ENCODE results near the gene R3HDM1. TPM values are rescaled to one million over a fixed set of nuclear protein-coding genes. Genes with fewer than 3 reads are reported as not detected.
"Not testable (repeated sequence)": the region's sequence is repeated elsewhere in the genome, so short reads cannot be mapped to it uniquely, and the experiment has no call there.

The R3HDM1 gene
- 8.6 and 13.6 TPM in 2 replicates for total RNA-seq (ENCODE audit: low replicate concordance)

GRCh38 chr2:135531231-135532197 lies at the start of gene R3HDM1:
TSS of gene R3HDM1 (plus strand) at chr2:135531484. CDS start at chr2:135604846, 73,362 bp downstream.
- DNase-seq (ENCODE audit: low read depth) = peak; percentile 100
- H3K4me3 ChIP-seq (ENCODE audit: low read depth, low read length) = peak within 1 kb of the TSS; percentile 91
- TF ChIP-seq, protein P1, sequence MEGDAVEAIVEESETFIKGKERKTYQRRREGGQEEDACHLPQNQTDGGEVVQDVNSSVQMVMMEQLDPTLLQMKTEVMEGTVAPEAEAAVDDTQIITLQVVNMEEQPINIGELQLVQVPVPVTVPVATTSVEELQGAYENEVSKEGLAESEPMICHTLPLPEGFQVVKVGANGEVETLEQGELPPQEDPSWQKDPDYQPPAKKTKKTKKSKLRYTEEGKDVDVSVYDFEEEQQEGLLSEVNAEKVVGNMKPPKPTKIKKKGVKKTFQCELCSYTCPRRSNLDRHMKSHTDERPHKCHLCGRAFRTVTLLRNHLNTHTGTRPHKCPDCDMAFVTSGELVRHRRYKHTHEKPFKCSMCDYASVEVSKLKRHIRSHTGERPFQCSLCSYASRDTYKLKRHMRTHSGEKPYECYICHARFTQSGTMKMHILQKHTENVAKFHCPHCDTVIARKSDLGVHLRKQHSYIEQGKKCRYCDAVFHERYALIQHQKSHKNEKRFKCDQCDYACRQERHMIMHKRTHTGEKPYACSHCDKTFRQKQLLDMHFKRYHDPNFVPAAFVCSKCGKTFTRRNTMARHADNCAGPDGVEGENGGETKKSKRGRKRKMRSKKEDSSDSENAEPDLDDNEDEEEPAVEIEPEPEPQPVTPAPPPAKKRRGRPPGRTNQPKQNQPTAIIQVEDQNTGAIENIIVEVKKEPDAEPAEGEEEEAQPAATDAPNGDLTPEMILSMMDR (IDR thresholded peaks at IDR 0.05; ENCODE audit: insufficient read depth, low read length) = no peak

DNA sequence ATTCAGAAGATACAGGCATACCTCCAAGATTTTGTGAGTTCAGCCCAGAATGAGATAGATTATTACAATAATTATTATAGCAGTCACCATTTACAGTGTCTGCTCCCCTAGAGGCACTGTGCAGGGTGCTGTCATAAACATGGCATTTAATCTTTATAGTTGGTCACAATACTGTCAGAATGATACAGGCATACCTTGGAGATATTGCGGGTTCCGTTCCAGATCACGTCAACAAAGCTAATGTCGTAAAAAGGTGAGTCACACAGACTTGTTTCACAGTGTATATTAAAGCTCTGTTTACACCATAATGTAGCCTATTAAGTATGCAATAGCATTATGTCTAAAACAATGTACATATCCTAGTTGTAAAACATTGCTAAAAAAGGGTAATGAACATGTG lies 45.8 kb upstream of the R3HDM1 start:
- TF ChIP-seq, protein P1 (IDR thresholded peaks at IDR 0.05; ENCODE audit: insufficient read depth, low read length) = no peak
- no peak overlapping the region for H3K4me3 ChIP-seq (ENCODE audit: low read depth, low read length)
- DNase-seq (ENCODE audit: low read depth) = no peak

DNA sequence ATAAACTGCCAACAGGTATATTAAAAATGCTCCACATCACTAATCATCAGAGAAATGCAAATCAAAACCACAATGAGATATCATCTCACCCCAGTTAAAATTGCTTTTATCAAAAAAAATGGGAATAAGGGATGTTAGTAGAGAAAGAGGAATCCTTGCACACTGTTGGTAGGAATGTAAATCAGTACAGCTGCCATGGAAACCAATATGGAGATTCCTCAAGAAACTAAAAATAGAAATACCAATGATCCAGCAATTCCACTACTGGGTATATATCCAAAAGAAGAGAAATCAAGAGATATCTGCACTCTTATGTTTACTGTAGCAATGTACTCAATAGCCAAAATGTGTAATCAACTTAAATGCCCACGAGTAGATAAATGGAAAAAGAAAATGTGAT lies 40.9 kb upstream of the R3HDM1 start:
- TF ChIP-seq, protein P1 (IDR thresholded peaks at IDR 0.05; ENCODE audit: insufficient read depth, low read length) = no peak
- peak; percentile 27 for DNase-seq (ENCODE audit: low read depth)
- no peak overlapping the region for H3K4me3 ChIP-seq (ENCODE audit: low read depth, low read length)

GRCh38 chr2:135494503-135494902 lies 36.8 kb upstream of the R3HDM1 start:
- TF ChIP-seq, protein P1 (IDR thresholded peaks at IDR 0.05; ENCODE audit: insufficient read depth, low read length) = no peak
- peak; percentile 42 for DNase-seq (ENCODE audit: low read depth)
- H3K4me3 ChIP-seq (ENCODE audit: low read depth, low read length) = no peak overlapping the region

DNA sequence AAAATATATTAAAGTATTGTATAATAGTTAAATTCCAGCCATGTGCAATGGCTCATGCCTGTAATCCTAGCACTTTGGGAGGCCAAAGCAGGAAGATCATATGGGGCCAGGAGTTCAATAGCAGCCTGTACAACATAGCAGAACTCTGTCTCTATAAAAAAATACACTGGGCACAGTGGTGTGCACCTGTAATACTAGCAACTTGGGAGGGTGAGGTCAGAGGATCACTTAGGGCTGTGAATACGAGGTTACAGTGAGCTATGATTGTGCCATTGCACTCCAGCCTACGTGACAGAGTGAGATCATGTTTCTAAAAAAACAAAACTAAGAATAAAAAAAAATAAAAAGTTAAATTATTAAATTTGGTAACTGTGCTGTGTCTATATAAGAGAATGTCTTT lies 36.4 kb upstream of the R3HDM1 start:
- TF ChIP-seq, protein P1 (IDR thresholded peaks at IDR 0.05; ENCODE audit: insufficient read depth, low read length) = no peak
- no peak for DNase-seq (ENCODE audit: low read depth)
- no peak overlapping the region for H3K4me3 ChIP-seq (ENCODE audit: low read depth, low read length)

DNA sequence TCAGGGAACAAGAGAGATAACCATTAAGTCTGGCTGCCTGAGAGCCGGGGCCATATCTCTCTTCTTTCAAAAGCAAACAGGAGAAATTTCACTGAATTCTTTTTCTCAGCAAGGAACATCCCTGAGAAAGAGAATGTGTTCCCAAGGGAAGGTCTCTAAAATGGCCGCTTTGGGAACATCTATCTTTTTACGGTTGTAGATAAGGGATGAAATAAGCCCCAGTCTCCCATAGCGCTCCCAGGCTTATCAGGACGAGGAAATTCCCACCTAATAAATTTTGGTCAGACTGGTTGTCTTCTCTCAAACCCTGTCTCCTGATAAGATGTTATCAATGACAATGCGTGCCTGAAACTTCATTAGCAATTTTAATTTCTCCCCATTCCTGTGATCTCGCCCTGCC lies 32.7 kb upstream of the R3HDM1 start:
- not testable (repeated sequence) for DNase-seq (ENCODE audit: low read depth)

DNA sequence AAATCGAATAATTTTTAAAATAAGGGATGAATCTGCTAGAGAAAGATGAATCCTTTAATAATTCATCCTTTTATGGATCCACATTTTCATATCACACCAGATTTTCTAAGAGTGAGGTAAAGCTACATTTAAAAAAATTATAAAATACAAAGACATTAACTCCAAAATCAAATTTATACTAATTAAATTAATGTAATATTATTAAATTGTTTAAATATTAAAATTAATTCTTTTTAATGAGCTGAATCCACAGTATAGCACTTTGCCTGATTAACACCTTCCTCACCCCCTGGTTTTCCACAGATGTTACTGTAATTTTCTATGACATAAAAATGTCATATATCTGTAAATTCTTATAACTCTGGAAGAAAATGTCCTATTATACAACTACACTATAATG lies 26.5 kb upstream of the R3HDM1 start:
- DNase-seq (ENCODE audit: low read depth) = no peak
- H3K4me3 ChIP-seq (ENCODE audit: low read depth, low read length) = no peak overlapping the region
- TF ChIP-seq, protein P1 (IDR thresholded peaks at IDR 0.05; ENCODE audit: insufficient read depth, low read length) = no peak

More for the DNA sequence above, 32.7 kb upstream of the R3HDM1 start:
- not testable (repeated sequence) for H3K4me3 ChIP-seq (ENCODE audit: low read depth, low read length)

Measured in fibroblast of the aortic adventitia (primary cell).